GM12801 (cell line): Measurements from ENCODE around the gene NPNT.

Experiments
- TF ChIP-seq, protein P1 (sequence below): IDR thresholded peaks from one replicate; pipeline ENCODE4 v1.5.1; 2011; ENCODE audit warnings: control low read depth; ENCODE audit not compliant: insufficient read length; ENCODE audit errors: extremely low read depth

The NPNT gene

DNA sequence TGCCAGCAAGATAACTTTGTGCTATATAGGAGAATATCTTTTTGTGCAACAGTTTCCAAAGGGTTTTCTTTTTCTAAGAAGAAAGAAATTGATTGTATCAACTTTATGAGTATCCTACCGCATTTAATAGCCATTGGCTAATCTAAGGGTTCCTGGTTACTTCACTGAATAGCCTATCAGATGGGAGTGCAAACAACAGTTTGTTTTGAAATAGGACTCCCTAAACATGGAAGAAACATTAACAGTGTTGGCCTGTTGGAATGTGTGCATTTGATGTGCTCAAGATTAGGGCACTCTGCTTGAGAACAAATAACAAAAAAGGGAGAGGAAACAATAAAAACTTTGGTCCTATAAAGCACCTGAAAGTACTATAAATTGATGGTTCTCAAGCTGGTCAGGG, 29.1 kb downstream of the NPNT start:
- TF ChIP-seq, protein P1, sequence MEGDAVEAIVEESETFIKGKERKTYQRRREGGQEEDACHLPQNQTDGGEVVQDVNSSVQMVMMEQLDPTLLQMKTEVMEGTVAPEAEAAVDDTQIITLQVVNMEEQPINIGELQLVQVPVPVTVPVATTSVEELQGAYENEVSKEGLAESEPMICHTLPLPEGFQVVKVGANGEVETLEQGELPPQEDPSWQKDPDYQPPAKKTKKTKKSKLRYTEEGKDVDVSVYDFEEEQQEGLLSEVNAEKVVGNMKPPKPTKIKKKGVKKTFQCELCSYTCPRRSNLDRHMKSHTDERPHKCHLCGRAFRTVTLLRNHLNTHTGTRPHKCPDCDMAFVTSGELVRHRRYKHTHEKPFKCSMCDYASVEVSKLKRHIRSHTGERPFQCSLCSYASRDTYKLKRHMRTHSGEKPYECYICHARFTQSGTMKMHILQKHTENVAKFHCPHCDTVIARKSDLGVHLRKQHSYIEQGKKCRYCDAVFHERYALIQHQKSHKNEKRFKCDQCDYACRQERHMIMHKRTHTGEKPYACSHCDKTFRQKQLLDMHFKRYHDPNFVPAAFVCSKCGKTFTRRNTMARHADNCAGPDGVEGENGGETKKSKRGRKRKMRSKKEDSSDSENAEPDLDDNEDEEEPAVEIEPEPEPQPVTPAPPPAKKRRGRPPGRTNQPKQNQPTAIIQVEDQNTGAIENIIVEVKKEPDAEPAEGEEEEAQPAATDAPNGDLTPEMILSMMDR: no peak

DNA sequence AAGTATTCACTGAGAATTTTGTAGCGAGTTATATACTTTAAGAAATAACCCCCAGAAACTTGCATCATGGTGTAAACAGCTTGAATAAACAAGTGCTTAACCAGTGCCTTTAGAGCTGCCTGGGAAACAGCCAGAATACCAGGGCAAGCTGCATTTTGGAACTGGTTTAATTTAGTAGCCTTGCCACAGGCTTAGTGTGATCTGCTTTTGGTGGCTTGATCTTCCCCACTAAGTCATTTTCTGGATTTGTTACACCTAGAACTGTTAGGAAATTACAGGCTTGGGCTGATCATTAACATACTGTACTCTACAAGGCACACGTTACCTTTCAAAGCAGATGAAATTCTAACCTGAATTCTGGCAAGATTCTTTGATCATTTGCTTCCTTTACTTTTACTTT, 35.4 kb downstream of the NPNT start:
- TF ChIP-seq, protein P1: no peak

- TF ChIP-seq, protein P1: no peak
These were observed 37.8 kb downstream of the NPNT start for GRCh38 chr4:105933083-105933482.

DNA sequence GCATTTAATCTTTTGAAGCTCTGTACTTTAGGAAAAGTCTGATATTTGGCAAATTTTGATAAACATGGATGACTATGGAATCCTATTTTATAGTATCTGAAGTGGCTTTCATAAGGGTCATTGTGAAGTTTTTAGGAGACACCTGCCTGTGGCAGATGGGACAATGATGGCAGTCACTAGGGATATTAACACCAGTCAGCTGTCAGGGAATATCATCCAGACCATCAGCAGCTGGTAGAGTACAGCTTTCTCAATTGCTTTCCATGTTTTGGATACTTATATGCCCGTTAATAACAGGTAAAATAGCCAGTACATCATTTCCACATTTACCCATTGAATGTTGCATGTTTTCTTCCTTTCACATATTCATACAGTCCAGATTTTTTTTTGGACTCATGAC, 39.1 kb downstream of the NPNT start:
- TF ChIP-seq, protein P1: no peak

DNA sequence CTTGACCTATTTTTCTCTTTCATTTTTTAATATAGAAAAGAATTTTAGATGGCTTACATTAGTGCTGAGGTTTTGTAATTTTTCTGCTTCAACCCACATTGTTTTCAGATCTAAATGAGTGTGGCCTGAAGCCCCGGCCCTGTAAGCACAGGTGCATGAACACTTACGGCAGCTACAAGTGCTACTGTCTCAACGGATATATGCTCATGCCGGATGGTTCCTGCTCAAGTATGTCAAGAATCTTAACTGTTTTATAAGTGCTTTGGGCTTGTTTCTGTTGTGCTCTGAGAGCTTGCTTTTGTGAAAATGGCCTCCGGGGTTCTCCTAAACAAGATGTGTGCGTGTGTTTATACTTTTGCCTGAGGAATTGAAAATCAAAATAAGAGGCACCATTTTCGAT, 41.6 kb downstream of the NPNT start:
- TF ChIP-seq, protein P1: no peak

DNA sequence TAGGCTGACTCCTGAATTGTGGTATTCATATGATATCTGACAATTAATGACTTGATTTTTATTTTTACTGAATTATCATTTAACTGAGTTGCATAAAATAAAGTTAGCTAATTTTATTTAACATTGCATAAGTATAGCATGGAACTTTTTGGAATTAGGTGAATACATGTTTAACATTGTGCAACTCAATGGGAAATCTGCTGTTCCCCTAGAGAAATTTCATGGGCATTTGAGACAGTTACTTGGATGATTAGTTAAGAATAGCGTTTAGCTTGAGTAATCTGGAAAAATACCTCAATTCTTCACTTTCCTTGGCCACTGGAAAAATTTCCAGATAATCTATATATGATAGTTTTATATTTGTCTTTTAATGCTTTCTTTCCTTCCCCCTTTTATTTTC, 42.5 kb downstream of the NPNT start:
- TF ChIP-seq, protein P1: no peak

DNA sequence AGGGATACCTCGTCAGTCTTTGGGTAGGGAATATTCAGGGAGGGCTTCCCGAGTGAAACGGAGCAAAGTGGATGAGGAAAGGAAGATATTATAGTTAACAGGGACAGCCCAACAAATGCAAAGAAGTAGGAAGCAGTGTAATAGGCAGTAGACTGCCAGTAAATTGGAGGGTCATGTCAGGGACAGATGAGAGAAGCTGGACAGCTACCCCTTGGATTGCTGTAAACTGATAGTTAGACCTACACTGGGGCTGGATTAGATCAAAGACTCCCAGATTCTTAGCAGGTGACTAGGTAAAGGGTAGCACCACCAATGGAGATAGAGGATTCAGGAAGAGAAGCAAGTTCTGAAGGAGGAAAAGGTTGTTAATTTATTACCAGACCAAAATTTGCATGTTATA, 48.0 kb downstream of the NPNT start:
- TF ChIP-seq, protein P1: no peak

GRCh38 chr4:105944540-105944939, 49.3 kb downstream of the NPNT start:
- TF ChIP-seq, protein P1: no peak
